ENCODE results near the gene PLXNA4.

PLXNA4 gene

GRCh38 chr7:132261327-132262159 is 314.7 kb downstream of the PLXNA4 start:
- no peak for DNase-seq (ENCODE audit: low read depth)

GRCh38 chr7:132258231-132258630 is 318.0 kb downstream of the PLXNA4 start:
- no peak for DNase-seq (ENCODE audit: low read depth)

GRCh38 chr7:132257253-132257652 is 319.0 kb downstream of the PLXNA4 start:
- no peak for DNase-seq (ENCODE audit: low read depth)

GRCh38 chr7:132256721-132257212 is 319.5 kb downstream of the PLXNA4 start:
- no peak for DNase-seq (ENCODE audit: low read depth)

- no peak for DNase-seq (ENCODE audit: low read depth)
These were observed 320.4 kb downstream of the PLXNA4 start for GRCh38 chr7:132255898-132256297.

GRCh38 chr7:132255115-132255797 is 321.0 kb downstream of the PLXNA4 start:
- DNase-seq (ENCODE audit: low read depth), result no peak

GRCh38 chr7:132254455-132254854 is 321.8 kb downstream of the PLXNA4 start:
- no peak for DNase-seq (ENCODE audit: low read depth)

- no peak for DNase-seq (ENCODE audit: low read depth)
These were observed 323.5 kb downstream of the PLXNA4 start for GRCh38 chr7:132252793-132253100.

- DNase-seq (ENCODE audit: low read depth), result no peak
These were observed 325.0 kb downstream of the PLXNA4 start for GRCh38 chr7:132251327-132251659.

GRCh38 chr7:132250480-132251326 is 325.6 kb downstream of the PLXNA4 start:
- no peak for DNase-seq (ENCODE audit: low read depth)

GRCh38 chr7:132249256-132249971 is 326.9 kb downstream of the PLXNA4 start:
- DNase-seq (ENCODE audit: low read depth), result no peak

GRCh38 chr7:132248841-132249240 is 327.4 kb downstream of the PLXNA4 start:
- no peak for DNase-seq (ENCODE audit: low read depth)

- no peak for DNase-seq (ENCODE audit: low read depth)
These were observed 328.2 kb downstream of the PLXNA4 start for GRCh38 chr7:132247995-132248618.

GRCh38 chr7:132246591-132246990 is 329.7 kb downstream of the PLXNA4 start:
- DNase-seq (ENCODE audit: low read depth), result no peak

GRCh38 chr7:132245539-132245938 is 330.7 kb downstream of the PLXNA4 start:
- DNase-seq (ENCODE audit: low read depth), result no peak

GRCh38 chr7:132244903-132245480 is 331.3 kb downstream of the PLXNA4 start:
- DNase-seq (ENCODE audit: low read depth), result no peak

- no peak for DNase-seq (ENCODE audit: low read depth)
These were observed 332.8 kb downstream of the PLXNA4 start for GRCh38 chr7:132243463-132243862.

- DNase-seq (ENCODE audit: low read depth), result no peak
These were observed 333.2 kb downstream of the PLXNA4 start for GRCh38 chr7:132243051-132243450.

- no peak for DNase-seq (ENCODE audit: low read depth)
These were observed 334.0 kb downstream of the PLXNA4 start for GRCh38 chr7:132242192-132242812.

GRCh38 chr7:132240821-132241422 is 335.3 kb downstream of the PLXNA4 start:
- DNase-seq (ENCODE audit: low read depth), result no peak
